ENCODE results near the gene CTNNBIP1.

DNA sequence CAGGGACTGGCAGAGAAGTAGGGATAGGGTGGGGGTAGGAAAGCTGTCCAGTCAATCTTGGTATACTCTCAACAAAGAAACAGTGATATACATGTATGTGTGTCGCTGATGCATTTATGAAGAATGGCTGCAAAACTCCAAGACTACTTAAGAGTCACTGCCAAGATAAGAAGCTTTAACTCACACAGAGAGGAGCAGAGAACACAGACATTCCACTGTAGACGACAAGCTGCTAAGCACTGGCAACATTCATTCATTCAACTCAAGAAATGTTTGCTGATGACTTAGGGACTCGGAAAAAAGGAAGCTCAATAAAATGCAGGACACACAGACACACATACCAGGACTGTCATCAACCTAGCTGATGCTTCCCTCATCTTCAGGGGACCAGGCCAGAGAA lies 5.5 kb downstream of the CTNNBIP1 start:
- TF ChIP-seq, protein P1, sequence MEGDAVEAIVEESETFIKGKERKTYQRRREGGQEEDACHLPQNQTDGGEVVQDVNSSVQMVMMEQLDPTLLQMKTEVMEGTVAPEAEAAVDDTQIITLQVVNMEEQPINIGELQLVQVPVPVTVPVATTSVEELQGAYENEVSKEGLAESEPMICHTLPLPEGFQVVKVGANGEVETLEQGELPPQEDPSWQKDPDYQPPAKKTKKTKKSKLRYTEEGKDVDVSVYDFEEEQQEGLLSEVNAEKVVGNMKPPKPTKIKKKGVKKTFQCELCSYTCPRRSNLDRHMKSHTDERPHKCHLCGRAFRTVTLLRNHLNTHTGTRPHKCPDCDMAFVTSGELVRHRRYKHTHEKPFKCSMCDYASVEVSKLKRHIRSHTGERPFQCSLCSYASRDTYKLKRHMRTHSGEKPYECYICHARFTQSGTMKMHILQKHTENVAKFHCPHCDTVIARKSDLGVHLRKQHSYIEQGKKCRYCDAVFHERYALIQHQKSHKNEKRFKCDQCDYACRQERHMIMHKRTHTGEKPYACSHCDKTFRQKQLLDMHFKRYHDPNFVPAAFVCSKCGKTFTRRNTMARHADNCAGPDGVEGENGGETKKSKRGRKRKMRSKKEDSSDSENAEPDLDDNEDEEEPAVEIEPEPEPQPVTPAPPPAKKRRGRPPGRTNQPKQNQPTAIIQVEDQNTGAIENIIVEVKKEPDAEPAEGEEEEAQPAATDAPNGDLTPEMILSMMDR (IDR thresholded peaks at IDR 0.05 in 2 of 3, conservative IDR thresholded peaks at IDR 0.05 in 1 of 3; ENCODE audit: insufficient read depth in 2 of 3, low read depth in 1 of 3, low read length in 3 of 3), result no peak
- TF ChIP-seq DACH1 (IDR thresholded peaks at IDR 0.05; ENCODE audit: partially characterized antibody) (no peak), RHOXF2B (CRISPR knock-in tag; conservative IDR thresholded peaks at IDR 0.05) (no peak), EP400 (IDR thresholded peaks at IDR 0.05) (no peak), EP300 (IDR thresholded peaks at IDR 0.05; ENCODE audit: low read length) (no peak), EZH2 (IDR thresholded peaks at IDR 0.05; ENCODE audit: borderline replicate concordance, low read depth, low read length) (no peak)
- TF ChIP-seq, protein P2, sequence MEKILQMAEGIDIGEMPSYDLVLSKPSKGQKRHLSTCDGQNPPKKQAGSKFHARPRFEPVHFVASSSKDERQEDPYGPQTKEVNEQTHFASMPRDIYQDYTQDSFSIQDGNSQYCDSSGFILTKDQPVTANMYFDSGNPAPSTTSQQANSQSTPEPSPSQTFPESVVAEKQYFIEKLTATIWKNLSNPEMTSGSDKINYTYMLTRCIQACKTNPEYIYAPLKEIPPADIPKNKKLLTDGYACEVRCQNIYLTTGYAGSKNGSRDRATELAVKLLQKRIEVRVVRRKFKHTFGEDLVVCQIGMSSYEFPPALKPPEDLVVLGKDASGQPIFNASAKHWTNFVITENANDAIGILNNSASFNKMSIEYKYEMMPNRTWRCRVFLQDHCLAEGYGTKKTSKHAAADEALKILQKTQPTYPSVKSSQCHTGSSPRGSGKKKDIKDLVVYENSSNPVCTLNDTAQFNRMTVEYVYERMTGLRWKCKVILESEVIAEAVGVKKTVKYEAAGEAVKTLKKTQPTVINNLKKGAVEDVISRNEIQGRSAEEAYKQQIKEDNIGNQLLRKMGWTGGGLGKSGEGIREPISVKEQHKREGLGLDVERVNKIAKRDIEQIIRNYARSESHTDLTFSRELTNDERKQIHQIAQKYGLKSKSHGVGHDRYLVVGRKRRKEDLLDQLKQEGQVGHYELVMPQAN (IDR thresholded peaks at IDR 0.05; ENCODE audit: borderline replicate concordance), result no peak
- TF ChIP-seq, protein P3, sequence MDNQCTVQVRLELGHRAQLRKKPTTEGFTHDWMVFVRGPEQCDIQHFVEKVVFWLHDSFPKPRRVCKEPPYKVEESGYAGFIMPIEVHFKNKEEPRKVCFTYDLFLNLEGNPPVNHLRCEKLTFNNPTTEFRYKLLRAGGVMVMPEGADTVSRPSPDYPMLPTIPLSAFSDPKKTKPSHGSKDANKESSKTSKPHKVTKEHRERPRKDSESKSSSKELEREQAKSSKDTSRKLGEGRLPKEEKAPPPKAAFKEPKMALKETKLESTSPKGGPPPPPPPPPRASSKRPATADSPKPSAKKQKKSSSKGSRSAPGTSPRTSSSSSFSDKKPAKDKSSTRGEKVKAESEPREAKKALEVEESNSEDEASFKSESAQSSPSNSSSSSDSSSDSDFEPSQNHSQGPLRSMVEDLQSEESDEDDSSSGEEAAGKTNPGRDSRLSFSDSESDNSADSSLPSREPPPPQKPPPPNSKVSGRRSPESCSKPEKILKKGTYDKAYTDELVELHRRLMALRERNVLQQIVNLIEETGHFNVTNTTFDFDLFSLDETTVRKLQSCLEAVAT (IDR thresholded peaks at IDR 0.05), result no peak
- TF ChIP-seq, protein P4, sequence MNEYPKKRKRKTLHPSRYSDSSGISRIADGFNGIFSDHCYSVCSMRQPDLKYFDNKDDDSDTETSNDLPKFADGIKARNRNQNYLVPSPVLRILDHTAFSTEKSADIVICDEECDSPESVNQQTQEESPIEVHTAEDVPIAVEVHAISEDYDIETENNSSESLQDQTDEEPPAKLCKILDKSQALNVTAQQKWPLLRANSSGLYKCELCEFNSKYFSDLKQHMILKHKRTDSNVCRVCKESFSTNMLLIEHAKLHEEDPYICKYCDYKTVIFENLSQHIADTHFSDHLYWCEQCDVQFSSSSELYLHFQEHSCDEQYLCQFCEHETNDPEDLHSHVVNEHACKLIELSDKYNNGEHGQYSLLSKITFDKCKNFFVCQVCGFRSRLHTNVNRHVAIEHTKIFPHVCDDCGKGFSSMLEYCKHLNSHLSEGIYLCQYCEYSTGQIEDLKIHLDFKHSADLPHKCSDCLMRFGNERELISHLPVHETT (CRISPR knock-in tag; conservative IDR thresholded peaks at IDR 0.05 in 1 of 2, IDR thresholded peaks at IDR 0.05 in 1 of 2), result no peak
- TF ChIP-seq, protein P5, sequence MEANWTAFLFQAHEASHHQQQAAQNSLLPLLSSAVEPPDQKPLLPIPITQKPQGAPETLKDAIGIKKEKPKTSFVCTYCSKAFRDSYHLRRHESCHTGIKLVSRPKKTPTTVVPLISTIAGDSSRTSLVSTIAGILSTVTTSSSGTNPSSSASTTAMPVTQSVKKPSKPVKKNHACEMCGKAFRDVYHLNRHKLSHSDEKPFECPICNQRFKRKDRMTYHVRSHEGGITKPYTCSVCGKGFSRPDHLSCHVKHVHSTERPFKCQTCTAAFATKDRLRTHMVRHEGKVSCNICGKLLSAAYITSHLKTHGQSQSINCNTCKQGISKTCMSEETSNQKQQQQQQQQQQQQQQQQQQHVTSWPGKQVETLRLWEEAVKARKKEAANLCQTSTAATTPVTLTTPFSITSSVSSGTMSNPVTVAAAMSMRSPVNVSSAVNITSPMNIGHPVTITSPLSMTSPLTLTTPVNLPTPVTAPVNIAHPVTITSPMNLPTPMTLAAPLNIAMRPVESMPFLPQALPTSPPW (CRISPR knock-in tag; IDR thresholded peaks at IDR 0.05), result no peak
- TF ChIP-seq, protein P6, sequence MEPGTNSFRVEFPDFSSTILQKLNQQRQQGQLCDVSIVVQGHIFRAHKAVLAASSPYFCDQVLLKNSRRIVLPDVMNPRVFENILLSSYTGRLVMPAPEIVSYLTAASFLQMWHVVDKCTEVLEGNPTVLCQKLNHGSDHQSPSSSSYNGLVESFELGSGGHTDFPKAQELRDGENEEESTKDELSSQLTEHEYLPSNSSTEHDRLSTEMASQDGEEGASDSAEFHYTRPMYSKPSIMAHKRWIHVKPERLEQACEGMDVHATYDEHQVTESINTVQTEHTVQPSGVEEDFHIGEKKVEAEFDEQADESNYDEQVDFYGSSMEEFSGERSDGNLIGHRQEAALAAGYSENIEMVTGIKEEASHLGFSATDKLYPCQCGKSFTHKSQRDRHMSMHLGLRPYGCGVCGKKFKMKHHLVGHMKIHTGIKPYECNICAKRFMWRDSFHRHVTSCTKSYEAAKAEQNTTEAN (CRISPR knock-in tag; IDR thresholded peaks at IDR 0.05), result no peak
- TF ChIP-seq, protein P7, sequence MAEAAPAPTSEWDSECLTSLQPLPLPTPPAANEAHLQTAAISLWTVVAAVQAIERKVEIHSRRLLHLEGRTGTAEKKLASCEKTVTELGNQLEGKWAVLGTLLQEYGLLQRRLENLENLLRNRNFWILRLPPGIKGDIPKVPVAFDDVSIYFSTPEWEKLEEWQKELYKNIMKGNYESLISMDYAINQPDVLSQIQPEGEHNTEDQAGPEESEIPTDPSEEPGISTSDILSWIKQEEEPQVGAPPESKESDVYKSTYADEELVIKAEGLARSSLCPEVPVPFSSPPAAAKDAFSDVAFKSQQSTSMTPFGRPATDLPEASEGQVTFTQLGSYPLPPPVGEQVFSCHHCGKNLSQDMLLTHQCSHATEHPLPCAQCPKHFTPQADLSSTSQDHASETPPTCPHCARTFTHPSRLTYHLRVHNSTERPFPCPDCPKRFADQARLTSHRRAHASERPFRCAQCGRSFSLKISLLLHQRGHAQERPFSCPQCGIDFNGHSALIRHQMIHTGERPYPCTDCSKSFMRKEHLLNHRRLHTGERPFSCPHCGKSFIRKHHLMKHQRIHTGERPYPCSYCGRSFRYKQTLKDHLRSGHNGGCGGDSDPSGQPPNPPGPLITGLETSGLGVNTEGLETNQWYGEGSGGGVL (CRISPR knock-in tag; IDR thresholded peaks at IDR 0.05), result no peak
